Ovary (tissue), 9 donors: ENCODE data around the gene UAP1. TPM values are rescaled to one million over a fixed set of nuclear protein-coding genes. Genes with fewer than 3 reads are reported as not detected.

Source experiments
- DNase-seq, 5 donors: peaks; one replicate each; pipeline ENCODE4 v3.0.0-alpha.2; 2019 to 2020
- H3K27ac ChIP-seq, 2 donors: fragments of 200-600 bp; one replicate each; pipeline versions ENCODE4 v1.5.1 to v1.8.0; 2019 to 2022
- H3K27me3 ChIP-seq: fragments of 200-600 bp; one replicate; pipeline ENCODE4 v1.8.0; 2022
- H3K36me3 ChIP-seq: fragments of 200-600 bp; sonication (generic); one replicate; pipeline ENCODE4 v1.5.1; 2019
- H3K4me1 ChIP-seq: one replicate; pipeline ENCODE4 v1.8.1; 2013; ENCODE audit warnings: mild to moderate bottlenecking, moderate library complexity; ENCODE audit not compliant: insufficient read depth
- H3K4me3 ChIP-seq: fragments of 200-600 bp; sonication (generic); one replicate; pipeline ENCODE4 v1.5.1; 2017
- H3K9me3 ChIP-seq, 2 donors: fragments of 200-600 bp in 1 of 2; sonication (generic) in 1 of 2; one replicate each; pipeline versions ENCODE4 v1.5.1 to v1.8.1; 2013 to 2019; ENCODE audit warnings: mild to moderate bottlenecking in 1 of 2, moderate library complexity in 1 of 2
- CTCF ChIP-seq, 3 donors: fragments of 450-650 bp in 2 of 3; fragments of 200-600 bp in 1 of 3; IDR thresholded peaks; one replicate each; pipeline versions ENCODE4 v1.5.1 to v1.8.0; 2016 to 2022; ENCODE audit warnings: antibody characterized with exemption in 3 of 3, mild to moderate bottlenecking in 1 of 3
- EP300 ChIP-seq: sonication (generic); formaldehyde crosslinking; IDR thresholded peaks from one replicate; pipeline ENCODE4 v1.6.1; 2017; ENCODE audit warnings: antibody characterized with exemption
- POLR2A ChIP-seq: fragments of 450-650 bp; IDR thresholded peaks from one replicate; pipeline ENCODE4 v1.6.1; 2017; ENCODE audit warnings: antibody characterized with exemption, mild to moderate bottlenecking, moderate library complexity
- WGBS, 3 donors: extraction: QIAGEN DNeasy Blood & Tissue Kit in 1 of 3; methylation state at CpG; one replicate each; pipeline versions ENCODE4 v1.1.5 to v1.1.7; 2013 to 2017; 5-methylcytosine and 5-hydroxymethylcytosine counted together
- intact Hi-C, 4 donors: fragments of 100-400 bp; cut with DNase I; formaldehyde crosslinking; loops; one replicate each; pipeline versions ENCODE4 v1.11.0 to v1.15.1; 2022 to 2023
- polyA plus RNA-seq, 2 donors: library from polyadenylated mRNA; stranded (reverse); fragments of 200-250 nt in 1 of 2; fragments of 350-450 nt in 1 of 2; fragmentation: Illumina TruSeq in 1 of 2; extraction: RNeasy Lipid Tissue Mini Kit (QIAGEN cat#74804) in 1 of 2; gene quantifications; one replicate each; pipeline ENCODE4 v1.2.3, GENCODE V29; 2013 to 2014
- small RNA-seq: library from RNA; depleted of rRNA; stranded (forward); fragments of <200 nt; gene quantifications from one replicate; pipeline ENCODE3, GENCODE V24; 2016
- total RNA-seq, 7 donors: library from RNA; depleted of rRNA in 2 of 7; stranded (reverse); fragments of >200 nt in 2 of 7; fragmentation: NEBNext Ultra II Directional in 3 of 7; extraction: Animal tissue kit (Norgen Biotek cat#: 25700) in 3 of 7; gene quantifications; one replicate each; pipeline versions ENCODE4 v1.1.0 to v1.2.4, GENCODE V29; 2016 to 2023
- donor health status: DM: no; HTN: no; CAD: no; lungs with moderate emphysema.
- donor health status: DM: no; HTN: no; CAD: no.
- donor health status: Bipolar disorder and iron deficiency.
- donor health status: DM: yes; HTN: yes; CAD: no.
- donor health status: DM: no; HTN: no; CAD: no.
- donor health status: DM: yes; HTN: yes; CAD: no.

UAP1 gene
- total and polyA plus RNA-seq, 9 donors = 31.2 to 108 (median 49.3) TPM

- H3K36me3 ChIP-seq = no peaks in the 10 kb centered on the region
- no peaks in the 10 kb centered on the region for H3K27me3 ChIP-seq
- intact Hi-C loops = no loop called here
- WGBS, 3 donors = 85 to 99% (median 92%) methylated on average over 2 of the region's 2 CpGs
- H3K4me1 ChIP-seq = peaks cover 9% of the 10 kb centered on the region
- no peaks in the 10 kb centered on the region for H3K9me3 ChIP-seq
- TF ChIP-seq POLR2A (no peak), EP300 (no peak), CTCF (IDR thresholded peaks at IDR 0.05) (no peak)
- DNase-seq = no peak
- no peak overlapping the region for H3K4me3 ChIP-seq
- H3K27ac ChIP-seq = no peak overlapping the region
Measured at GRCh38 chr1:162641114-162641513, 79.6 kb downstream of the UAP1 start.

GRCh38 chr1:162644986-162645314 is 83.4 kb downstream of the UAP1 start:
- H3K27ac ChIP-seq = no peak overlapping the region
- H3K9me3 ChIP-seq = no peaks in the 10 kb centered on the region
- H3K27me3 ChIP-seq = no peaks in the 10 kb centered on the region
- intact Hi-C loops = no loop called here
- TF ChIP-seq EP300 (no peak), CTCF (IDR thresholded peaks at IDR 0.05) (no peak), POLR2A (no peak)
- 97 to 99% (median 99%) methylated on average over 3 of the region's 3 CpGs for WGBS, 3 donors
- H3K4me3 ChIP-seq = no peak overlapping the region
- peaks cover 21% of the 10 kb centered on the region for H3K4me1 ChIP-seq
- no peaks in the 10 kb centered on the region for H3K36me3 ChIP-seq
- DNase-seq = no peak

GRCh38 chr1:162645666-162646065 is 84.1 kb downstream of the UAP1 start:
- Histone ChIP-seq H3K27ac (no peak overlapping the region), H3K36me3 (no peaks in the 10 kb centered on the region), H3K27me3 (no peaks in the 10 kb centered on the region), H3K4me1 (peaks cover 21% of the 10 kb centered on the region), H3K4me3 (no peak overlapping the region), H3K9me3 (no peaks in the 10 kb centered on the region)
- no peak for DNase-seq
- WGBS, 3 donors = 85 to 91% (median 91%) methylated on average over 4 of the region's 4 CpGs
- TF ChIP-seq EP300 = no peak
- no peak for TF ChIP-seq POLR2A
- no peak for TF ChIP-seq CTCF (IDR thresholded peaks at IDR 0.05)
- intact Hi-C loops = no loop called here

- H3K9me3 ChIP-seq = no peaks in the 10 kb centered on the region
- H3K36me3 ChIP-seq = no peaks in the 10 kb centered on the region
- 71 to 95% (median 87%) methylated on average over 3 of the region's 3 CpGs for WGBS, 3 donors
- H3K4me1 ChIP-seq = peaks cover 21% of the 10 kb centered on the region
- intact Hi-C loops = no loop called here
- H3K27ac ChIP-seq = no peak overlapping the region
- H3K4me3 ChIP-seq = no peak overlapping the region
- no peaks in the 10 kb centered on the region for H3K27me3 ChIP-seq
- DNase-seq = no peak
- TF ChIP-seq POLR2A = no peak
- TF ChIP-seq EP300 = no peak
- no peak for TF ChIP-seq CTCF (IDR thresholded peaks at IDR 0.05)
Measured at GRCh38 chr1:162649583-162649982, 88.1 kb downstream of the UAP1 start.

Small RNA genes lying within 50 kb of the gene (small RNA-seq; reads per million reads assigned to genes)
- not detected for gene UQCRBP2

Other genes starting within 250 kb of the UAP1 start
- gene SPATA46, start 184.9 kb upstream of the UAP1 start, total RNA-seq = not detected
- gene SPATA46, start 184.9 kb upstream of the UAP1 start, polyA plus RNA-seq = not detected
- 1 to 10 TPM in 6 of 7 donors, under 1 TPM in 1; 0.36 to 8.4 (median 1.3) TPM for gene C1orf226, start 180.0 kb upstream of the UAP1 start, total RNA-seq
- gene C1orf226, start 180.0 kb upstream of the UAP1 start, polyA plus RNA-seq = 1 to 10 TPM; 1.5 to 3.4 TPM
- under 1 TPM in 2 of 7 donors, not detected in 5; 0.10 to 0.12 TPM for gene SH2D1B, start 149.6 kb upstream of the UAP1 start, total RNA-seq
- under 1 TPM in 1 of 2 donors, not detected in 1; 0.40 TPM for gene SH2D1B, start 149.6 kb upstream of the UAP1 start, polyA plus RNA-seq
- 10 to 100 TPM; 21.2 to 36.8 (median 24.7) TPM for gene UHMK1, start 63.9 kb upstream of the UAP1 start, total RNA-seq
- gene UHMK1, start 63.9 kb upstream of the UAP1 start, polyA plus RNA-seq = 10 to 100 TPM in 1 of 2 donors, 1 to 10 TPM in 1; 8.2 to 20.1 TPM
- gene DDR2, start 70.7 kb downstream of the UAP1 start, total RNA-seq = 100 to 1,000 TPM in 3 of 7 donors, 10 to 100 TPM in 4; 44.9 to 143 (median 91.7) TPM
- gene DDR2, start 70.7 kb downstream of the UAP1 start, polyA plus RNA-seq = 10 to 100 TPM; 25.6 to 61.0 TPM
- gene HSD17B7, start 229.0 kb downstream of the UAP1 start, total RNA-seq = 10 to 100 TPM in 6 of 7 donors, 1 to 10 TPM in 1; 9.0 to 32.0 (median 12.8) TPM
- gene HSD17B7, start 229.0 kb downstream of the UAP1 start, polyA plus RNA-seq = 10 to 100 TPM; 11.3 to 17.7 TPM